Measurements from ENCODE around the gene GCLC.
"Not testable (repeated sequence)": the region's sequence is repeated elsewhere in the genome, so short reads cannot be mapped to it uniquely, and the experiment has no call there.

Gene GCLC

GRCh38 chr6:53556986-53557715 is 12.2 kb upstream of the GCLC start:
- no peak for DNase-seq

GRCh38 chr6:53553600-53553999 is 8.7 kb upstream of the GCLC start:
- not testable (repeated sequence) for DNase-seq

- DNase-seq: not testable (repeated sequence)
Measured at GRCh38 chr6:53551681-53552080, 6.8 kb upstream of the GCLC start.

DNA sequence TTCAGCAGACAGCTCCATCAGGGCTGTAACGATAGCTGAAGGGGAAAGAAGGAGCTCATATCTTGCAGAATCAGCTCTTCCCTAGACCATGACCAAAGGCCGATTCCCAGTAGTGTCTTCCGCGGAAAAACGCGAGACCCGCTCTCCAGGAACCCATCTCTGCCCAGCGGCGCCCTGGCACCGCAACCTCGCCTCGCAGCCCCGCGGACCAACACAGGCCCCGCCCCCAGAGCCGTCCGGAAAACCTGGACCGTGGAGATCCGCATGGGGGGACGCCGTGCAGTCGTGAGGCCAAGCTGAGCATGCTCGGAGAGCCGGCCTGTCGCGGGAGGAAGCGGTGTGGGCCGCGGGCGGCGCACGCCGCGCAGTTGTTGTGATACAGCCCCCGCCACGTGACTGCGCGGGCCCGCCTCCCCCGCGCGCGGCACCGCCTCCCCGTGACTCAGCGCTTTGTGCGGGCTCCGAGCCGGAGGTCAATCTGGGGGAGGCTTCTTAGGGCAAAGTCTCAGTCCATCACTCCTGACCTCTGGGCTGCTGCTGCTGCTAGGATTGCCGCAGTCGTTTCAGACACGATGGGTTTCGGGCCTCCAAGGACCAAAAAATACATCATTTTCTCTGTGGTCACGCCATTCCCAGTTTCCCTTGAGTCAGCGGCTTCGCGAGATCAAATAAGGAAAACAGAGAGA is 3.1 kb upstream of the GCLC start:
- DNase-seq: peak; percentile 96

GRCh38 chr6:53547166-53547810 is 2.4 kb upstream of the GCLC start:
- DNase-seq: no peak

DNA sequence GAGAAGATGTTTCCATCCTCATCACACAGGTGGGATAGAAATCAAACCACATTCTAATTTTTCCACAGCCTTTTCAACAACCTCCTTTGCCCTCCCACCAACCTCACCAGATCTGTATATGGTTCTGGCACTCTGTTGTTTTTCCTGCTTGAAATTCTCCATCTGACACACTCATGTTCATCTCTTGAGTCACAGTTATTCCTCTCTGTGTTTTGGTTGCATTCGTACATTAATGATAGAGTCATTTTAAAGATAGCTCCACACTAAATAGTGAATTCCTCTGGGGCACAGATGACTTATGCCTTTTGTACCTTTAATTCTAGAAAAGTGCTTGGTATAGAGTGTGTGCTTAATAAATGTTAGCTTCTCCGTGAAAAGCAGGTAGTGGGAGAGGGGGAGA is 1.4 kb upstream of the GCLC start:
- DNase-seq: peak; percentile 41

- DNase-seq: no peak
Measured at GRCh38 chr6:53544217-53544469, 758 bp downstream of the GCLC start.

DNA sequence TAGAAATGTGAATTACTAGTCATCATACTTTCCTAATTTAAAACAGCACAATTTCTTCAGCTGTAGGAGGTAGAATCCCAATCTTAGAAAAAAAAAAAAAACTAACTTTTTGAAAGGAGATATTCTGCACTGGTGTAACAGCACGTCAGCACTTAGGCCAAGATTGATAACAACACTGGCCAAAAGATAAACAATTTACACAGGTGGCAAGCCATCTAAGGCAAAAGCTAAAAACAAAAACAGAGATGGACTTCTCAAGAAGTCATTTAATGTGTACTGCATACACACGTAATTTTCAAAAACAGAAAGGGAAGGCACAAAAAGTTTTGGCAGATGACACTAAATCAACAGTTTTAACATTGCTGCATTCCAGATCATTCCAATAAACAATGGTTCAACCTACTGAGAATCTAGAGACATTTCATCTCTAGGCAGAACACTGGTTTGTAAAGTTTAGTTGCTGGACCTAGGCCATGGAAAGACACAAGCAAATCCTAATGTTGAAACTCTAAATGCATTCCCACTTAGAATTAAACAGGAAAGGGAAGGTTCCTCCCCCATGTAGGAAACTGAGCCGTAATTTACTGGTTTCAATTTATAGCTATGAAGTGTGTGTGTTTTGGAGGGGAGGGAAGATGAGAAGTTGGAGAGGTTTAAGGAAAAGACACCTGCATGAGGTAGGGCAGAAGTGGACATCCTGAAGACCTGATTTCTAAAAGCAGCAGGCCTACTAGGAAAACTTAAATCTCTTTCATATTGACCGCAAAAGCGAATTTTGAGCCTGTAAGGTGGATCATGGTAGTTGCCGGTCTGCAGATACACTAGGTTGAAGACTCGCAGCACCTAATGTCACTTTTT is 1.3 kb downstream of the GCLC start:
- DNase-seq: no peak

DNA sequence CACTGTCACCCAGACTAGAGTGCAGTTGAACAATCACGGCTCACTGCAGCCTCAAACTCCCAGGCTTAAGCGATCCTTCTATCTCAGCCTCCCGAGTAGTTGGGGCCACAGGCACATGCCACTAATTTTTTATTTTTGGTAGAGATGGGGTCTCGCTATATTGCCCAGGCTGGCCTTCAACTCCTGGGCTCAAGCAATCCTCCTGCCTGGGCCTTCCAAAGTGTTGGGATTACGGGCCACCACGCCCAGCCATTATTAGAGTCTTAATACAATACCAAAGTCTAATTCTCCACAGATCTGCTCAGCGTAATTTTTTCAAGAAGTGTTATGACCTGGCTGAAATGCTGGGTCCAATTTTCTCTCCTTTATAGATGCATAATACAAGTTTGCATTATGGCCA is 3.0 kb downstream of the GCLC start:
- DNase-seq: no peak

DNA sequence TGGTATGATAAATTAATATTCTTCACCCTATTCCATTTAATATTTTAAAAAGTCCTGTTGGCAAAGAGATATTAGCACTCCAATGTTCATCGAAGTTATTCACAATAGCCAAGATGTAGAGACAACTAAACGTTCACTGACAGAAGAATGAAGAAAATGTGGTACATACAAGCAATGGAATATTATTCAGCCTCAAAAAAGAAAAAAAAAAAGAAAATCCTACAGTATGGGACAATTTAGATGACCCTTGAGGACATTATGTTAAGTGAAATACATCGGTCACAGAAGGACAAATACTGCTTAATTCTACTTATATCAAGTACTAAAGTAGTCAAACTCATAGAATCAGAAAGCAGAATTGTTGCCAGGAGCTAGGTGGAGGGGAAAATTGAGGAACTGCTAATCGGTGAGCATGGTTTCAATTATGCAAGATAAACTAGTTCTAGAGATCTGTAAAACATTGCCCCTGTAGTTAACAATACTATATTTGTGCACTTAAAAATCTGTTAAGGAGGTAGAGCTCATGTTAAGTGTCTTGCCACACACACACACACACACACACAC is 4.7 kb downstream of the GCLC start:
- DNase-seq: no peak

- DNase-seq: no peak
Measured at GRCh38 chr6:53539561-53539960, 5.3 kb downstream of the GCLC start.

GRCh38 chr6:53536561-53536960 is 8.3 kb downstream of the GCLC start:
- DNase-seq: no peak

DNA sequence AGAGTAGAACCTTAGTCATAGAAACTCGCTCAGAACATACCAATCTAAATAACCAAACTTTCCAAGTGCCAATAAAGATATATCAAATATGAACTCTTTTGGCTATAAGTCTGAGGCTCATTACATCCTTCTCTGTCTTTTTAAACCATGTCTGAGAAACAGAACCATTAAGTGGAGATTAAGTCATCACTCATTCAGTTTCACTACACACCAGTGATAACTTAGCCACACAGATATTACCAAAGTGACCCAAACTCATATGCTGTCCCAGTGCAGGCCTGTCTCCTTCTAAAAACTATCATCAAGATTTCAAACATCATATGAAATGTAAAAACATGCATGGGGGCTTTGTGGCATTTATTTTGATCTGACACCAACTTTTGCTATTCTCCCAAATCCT is 12.0 kb downstream of the GCLC start:
- DNase-seq: no peak

DNA sequence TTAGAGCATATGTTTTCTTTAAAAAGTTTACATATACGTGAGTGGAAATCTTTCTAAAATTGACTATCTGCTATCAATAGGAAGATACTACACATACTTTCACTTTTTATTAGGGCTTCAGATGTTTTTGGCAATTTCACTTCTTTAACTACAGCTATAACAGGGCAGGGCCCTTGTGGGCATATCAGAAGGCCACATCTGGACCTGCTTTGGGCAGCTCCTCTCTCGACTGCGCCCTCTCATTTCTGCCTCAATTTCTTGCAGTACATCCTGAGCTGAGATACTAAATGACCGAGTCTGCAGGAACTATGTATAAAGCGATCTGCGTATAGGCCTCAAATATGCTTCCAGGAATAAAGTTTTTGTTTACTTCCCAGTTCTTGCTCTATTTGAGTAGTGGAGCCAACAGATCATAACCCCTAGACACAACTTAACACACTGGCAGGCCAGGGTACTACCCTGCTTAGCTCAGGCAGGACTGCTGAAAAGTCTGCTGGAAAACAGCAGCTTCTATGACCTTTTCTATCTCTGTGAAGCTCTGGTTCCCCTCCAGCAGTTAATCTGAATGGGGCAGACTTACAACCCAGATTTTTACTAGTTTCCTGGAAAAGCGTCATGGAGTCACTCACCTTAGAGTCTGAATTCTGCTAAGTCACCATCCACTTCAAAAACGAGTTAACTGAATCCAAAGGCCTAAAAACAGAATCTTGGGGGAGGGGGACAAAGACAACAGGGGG is 12.7 kb downstream of the GCLC start:
- no peak for DNase-seq

- DNase-seq: no peak
Measured at GRCh38 chr6:53530780-53531386, 14.0 kb downstream of the GCLC start.

- peak; percentile 47 for DNase-seq
Measured at GRCh38 chr6:53530346-53530745, 14.6 kb downstream of the GCLC start.

- DNase-seq: no peak
Measured at GRCh38 chr6:53529324-53530036, 15.4 kb downstream of the GCLC start.

- DNase-seq: no peak
Measured at GRCh38 chr6:53528107-53528506, 16.8 kb downstream of the GCLC start.

DNA sequence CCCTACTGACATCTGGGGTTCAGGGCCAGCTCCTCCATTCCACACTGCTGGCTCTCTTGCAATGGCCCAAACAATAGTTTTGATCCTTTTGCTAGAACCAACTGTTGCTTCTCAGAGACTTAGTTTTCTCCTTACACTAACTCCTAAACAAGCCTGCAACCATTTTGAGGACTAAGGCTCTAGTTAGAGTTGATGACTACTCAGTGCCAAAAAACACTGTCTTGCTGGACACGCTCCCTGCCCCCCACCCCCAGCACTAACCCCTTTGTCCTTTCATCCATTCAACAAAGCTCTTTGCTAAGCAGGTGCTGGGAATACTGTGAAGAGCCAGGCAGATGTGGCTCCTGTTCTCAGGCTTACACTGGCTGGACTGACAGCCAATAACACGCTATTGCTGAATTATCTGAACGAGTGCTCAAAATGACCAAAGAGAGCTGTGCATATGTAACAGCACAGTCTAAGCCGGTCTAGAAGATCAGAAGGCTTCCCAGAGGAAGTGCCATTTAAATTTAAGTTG is 17.6 kb downstream of the GCLC start:
- DNase-seq: no peak

- DNase-seq: no peak
Measured at GRCh38 chr6:53526000-53526399, 18.9 kb downstream of the GCLC start.

DNA sequence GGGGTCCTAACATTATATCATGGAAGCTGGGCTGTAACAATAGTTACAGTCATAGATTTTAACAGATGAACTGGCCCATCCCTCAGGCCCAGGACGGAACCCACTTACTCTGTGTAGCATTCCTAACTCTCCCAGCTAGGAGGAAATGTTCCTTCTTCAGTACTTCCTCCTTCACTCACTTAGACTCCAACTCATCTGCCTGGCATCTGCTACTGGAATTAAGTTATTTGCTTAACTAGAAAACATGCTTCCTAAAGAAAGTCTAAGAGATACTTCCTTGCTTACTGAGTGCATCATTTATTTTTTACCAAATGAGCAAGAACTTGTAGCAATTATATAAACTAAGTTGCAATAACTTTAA is 20.5 kb downstream of the GCLC start:
- peak; percentile 67 for DNase-seq

Data from fibroblast of upper back skin (primary cell).